ENCODE data around the gene PDCD2L.

Gene PDCD2L

GRCh38 chr19:34363930-34364329 is 40.3 kb upstream of the PDCD2L start:
- Histone ChIP-seq H3K27ac (ENCODE audit: low read depth, low read length, poor library complexity, severe bottlenecking) (no peak overlapping the region), H3K27me3 (ENCODE audit: insufficient read depth, low read length) (no peaks in the 10 kb centered on the region), H4K20me1 (ENCODE audit: insufficient read depth, low read length) (no peaks in the 10 kb centered on the region), H3K9me2 (ENCODE audit: low read depth, low read length) (no peaks in the 10 kb centered on the region), H3K4me1 (ENCODE audit: insufficient read depth, low read length, severe bottlenecking) (peaks cover 42% of the 10 kb centered on the region), H3K4me3 (ENCODE audit: low read depth, low read length, poor library complexity, severe bottlenecking) (no peak overlapping the region), H2AFZ (ENCODE audit: low read length) (no peak overlapping the region), H3K4me2 (ENCODE audit: low read length) (peak overlapping the region; percentile 97; the same call in 1 of the 2 replicates), H3K79me2 (ENCODE audit: insufficient read depth, low read length) (peaks cover 14% of the 10 kb centered on the region), H3K9ac (ENCODE audit: low read length) (no peak overlapping the region), H3F3A (ENCODE audit: insufficient read depth, low read length) (no peaks in the 10 kb centered on the region), H3K9me3 (ENCODE audit: low read length) (no peaks in the 10 kb centered on the region), H3K36me3 (ENCODE audit: insufficient read depth, low read length) (peaks cover 38% of the 10 kb centered on the region)
- TF ChIP-seq EZH2 (IDR thresholded peaks at IDR 0.05; ENCODE audit: borderline replicate concordance, low read length), result no peak
- no peak for TF ChIP-seq CTCF (IDR thresholded peaks at IDR 0.05; ENCODE audit: low read length)

- no peaks in the 10 kb centered on the region for H3K27me3 ChIP-seq (ENCODE audit: insufficient read depth, low read length)
- no peaks in the 10 kb centered on the region for H3K9me3 ChIP-seq (ENCODE audit: low read length)
- H3K79me2 ChIP-seq (ENCODE audit: insufficient read depth, low read length), result peaks cover 14% of the 10 kb centered on the region
- H3K27ac ChIP-seq (ENCODE audit: low read depth, low read length, poor library complexity, severe bottlenecking), result peak overlapping the region; percentile 43
- TF ChIP-seq CTCF (IDR thresholded peaks at IDR 0.05; ENCODE audit: low read length), result no peak
- TF ChIP-seq EZH2 (IDR thresholded peaks at IDR 0.05; ENCODE audit: borderline replicate concordance, low read length), result no peak
- H3K4me2 ChIP-seq (ENCODE audit: low read length), result peak overlapping the region; percentile 97
- H3K9ac ChIP-seq (ENCODE audit: low read length), result peak overlapping the region; percentile 79
- H3K4me3 ChIP-seq (ENCODE audit: low read depth, low read length, poor library complexity, severe bottlenecking), result peak overlapping the region; percentile 100
- H3K9me2 ChIP-seq (ENCODE audit: low read depth, low read length), result no peaks in the 10 kb centered on the region
- peaks cover 43% of the 10 kb centered on the region for H3K36me3 ChIP-seq (ENCODE audit: insufficient read depth, low read length)
- no peaks in the 10 kb centered on the region for H4K20me1 ChIP-seq (ENCODE audit: insufficient read depth, low read length)
- peak overlapping the region; percentile 91 for H2AFZ ChIP-seq (ENCODE audit: low read length)
- H3K4me1 ChIP-seq (ENCODE audit: insufficient read depth, low read length, severe bottlenecking), result peaks cover 41% of the 10 kb centered on the region
- no peaks in the 10 kb centered on the region for H3F3A ChIP-seq (ENCODE audit: insufficient read depth, low read length)
These were observed 39.8 kb upstream of the PDCD2L start for GRCh38 chr19:34364462-34364829.

DNA sequence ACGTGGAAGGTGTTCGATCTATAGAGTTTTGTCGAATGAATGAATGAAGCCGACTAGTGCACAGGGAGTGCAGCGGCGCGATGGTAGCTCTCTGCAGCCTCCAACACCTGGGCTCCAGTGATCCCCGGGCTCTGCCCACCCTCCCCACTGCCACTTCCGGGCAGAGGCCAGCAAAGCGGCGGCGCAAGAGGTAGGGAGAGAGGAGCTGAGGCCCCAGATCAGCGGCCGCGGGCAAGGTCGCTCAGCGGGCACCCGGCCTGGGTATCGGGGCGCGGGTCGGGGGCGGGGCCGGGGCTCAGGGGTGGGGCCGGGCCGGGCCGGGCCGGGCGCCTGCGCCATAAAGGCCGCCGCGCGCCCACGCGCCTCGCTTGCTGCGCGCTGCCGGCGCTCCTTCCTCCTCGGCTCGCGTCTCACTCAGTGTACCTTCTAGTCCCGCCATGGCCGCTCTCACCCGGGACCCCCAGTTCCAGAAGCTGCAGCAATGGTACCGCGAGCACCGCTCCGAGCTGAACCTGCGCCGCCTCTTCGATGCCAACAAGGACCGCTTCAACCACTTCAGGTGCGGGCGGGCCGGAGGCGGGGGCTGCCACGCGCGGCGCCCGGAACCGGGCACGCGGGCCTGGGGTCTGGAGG is 39.3 kb upstream of the PDCD2L start, which contains the start of gene GPI:
GPI (plus strand) TSS at position 367 of the 633 bp plus-strand sequence; CDS start at position 438, 71 bp downstream.
- Histone ChIP-seq H3K9me2 (ENCODE audit: low read depth, low read length) (no peaks in the 10 kb centered on the region), H4K20me1 (ENCODE audit: insufficient read depth, low read length) (no peaks in the 10 kb centered on the region), H3K79me2 (ENCODE audit: insufficient read depth, low read length) (peaks cover 14% of the 10 kb centered on the region), H3K9ac (ENCODE audit: low read length) (peak within 1 kb of the TSS; percentile 100), H3F3A (ENCODE audit: insufficient read depth, low read length) (no peaks in the 10 kb centered on the region), H3K27me3 (ENCODE audit: insufficient read depth, low read length) (no peaks in the 10 kb centered on the region), H2AFZ (ENCODE audit: low read length) (peak within 1 kb of the TSS; percentile 91), H3K36me3 (ENCODE audit: insufficient read depth, low read length) (peaks cover 48% of the 10 kb centered on the region), H3K4me1 (ENCODE audit: insufficient read depth, low read length, severe bottlenecking) (peaks cover 36% of the 10 kb centered on the region), H3K27ac (ENCODE audit: low read depth, low read length, poor library complexity, severe bottlenecking) (peak within 1 kb of the TSS; percentile 60), H3K4me2 (ENCODE audit: low read length) (peak within 1 kb of the TSS; percentile 97), H3K4me3 (ENCODE audit: low read depth, low read length, poor library complexity, severe bottlenecking) (peak within 1 kb of the TSS; percentile 100), H3K9me3 (ENCODE audit: low read length) (no peaks in the 10 kb centered on the region)
- TF ChIP-seq CTCF (IDR thresholded peaks at IDR 0.05; ENCODE audit: low read length) (no peak), EZH2 (IDR thresholded peaks at IDR 0.05; ENCODE audit: borderline replicate concordance, low read length) (no peak)
